GM19023 (cell line): ENCODE measurements around the gene SNAP91.

Experiments
- ATAC-seq: cut with Tn5 transposase; IDR thresholded peaks from one replicate; pipeline ENCODE4 v1.9.1; 2021; ENCODE audit warnings: mild to moderate bottlenecking, moderate library complexity; ENCODE audit not compliant: unreplicated experiment

SNAP91 gene

DNA sequence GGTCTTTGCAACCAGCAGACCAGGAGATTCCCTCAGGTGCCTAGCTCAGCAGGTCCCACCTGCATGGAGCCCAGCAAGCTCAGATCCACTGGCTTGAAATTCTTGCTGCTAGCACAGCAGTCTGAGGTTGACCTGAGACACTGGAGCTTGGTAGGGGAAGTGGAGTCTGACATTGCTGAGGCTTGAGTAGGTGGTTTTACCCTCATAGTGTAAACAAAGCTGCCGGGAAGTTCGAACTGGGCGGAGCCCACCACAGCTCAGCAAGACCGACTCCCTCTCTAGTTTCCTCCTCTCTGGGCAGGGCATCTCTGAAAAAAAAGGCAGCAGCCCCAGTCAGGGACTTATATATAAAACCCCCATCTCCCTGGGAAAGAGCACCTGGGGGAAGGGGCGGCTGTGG lies 162.3 kb downstream of the SNAP91 start:
- ATAC-seq: no peak

DNA sequence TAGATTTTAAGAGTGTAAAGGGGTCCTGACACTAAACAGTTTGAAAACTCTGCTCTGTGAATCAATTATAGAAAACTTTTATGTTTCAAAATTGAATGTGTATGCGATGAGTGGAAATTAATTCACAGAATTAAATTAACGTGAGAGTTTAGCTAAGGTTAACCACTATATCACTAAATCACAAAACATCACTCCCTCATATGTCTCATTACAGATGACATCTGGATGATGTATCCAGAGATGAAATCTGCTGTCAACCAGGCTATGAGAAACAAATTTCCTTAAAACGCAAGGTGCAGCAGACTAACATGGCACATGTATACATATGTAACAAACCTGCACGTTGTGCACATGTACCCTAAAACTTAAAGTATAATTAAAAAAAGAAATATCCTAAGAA lies 169.2 kb downstream of the SNAP91 start:
- no peak for ATAC-seq

DNA sequence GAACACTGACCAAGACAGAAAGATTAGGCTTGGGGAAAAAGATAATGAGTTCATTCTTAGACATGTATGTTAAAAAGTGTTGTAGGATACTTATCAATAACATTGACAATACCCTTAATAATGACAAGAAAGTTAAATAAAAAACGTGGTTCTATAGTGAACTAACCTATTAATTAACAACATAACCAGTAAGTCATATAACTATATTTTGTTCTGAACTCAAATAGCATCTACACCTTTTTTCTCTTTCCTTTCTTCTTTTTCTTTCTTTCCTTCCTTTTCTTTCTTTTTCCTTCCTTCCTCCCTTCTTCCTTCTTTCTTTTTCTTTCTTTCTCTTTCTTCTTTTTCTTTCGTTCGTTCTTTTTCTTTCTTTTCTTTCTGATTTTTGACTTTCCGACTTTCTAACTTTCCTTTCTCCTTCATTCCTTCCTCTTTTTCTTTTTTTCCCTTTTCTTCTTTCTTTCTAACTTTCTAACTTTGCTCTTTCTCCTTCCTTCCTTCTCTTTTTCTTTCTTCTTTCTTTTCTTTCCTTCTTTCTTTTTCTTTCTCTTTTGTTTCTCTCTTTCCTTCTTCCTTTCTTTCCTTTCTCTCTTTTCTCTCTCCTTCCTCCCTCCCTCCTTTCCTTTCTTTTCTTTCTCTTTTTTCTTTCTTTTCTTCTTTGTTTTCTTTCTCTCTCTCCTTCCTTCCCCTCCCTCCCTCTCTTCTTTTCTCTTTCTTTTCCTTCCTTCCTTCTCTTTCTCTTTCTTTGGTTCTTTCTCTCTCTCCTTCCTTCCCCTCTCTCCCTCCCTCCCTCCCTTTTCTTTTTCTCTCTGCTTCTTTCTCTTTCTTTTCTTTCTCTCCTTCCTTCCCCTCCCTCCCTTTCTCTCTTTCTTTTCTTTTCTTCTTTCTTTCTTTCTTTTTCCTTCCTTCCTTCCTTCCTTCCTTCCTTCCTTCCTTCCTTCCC lies 172.0 kb downstream of the SNAP91 start:
- peak; percentile 17 for ATAC-seq

DNA sequence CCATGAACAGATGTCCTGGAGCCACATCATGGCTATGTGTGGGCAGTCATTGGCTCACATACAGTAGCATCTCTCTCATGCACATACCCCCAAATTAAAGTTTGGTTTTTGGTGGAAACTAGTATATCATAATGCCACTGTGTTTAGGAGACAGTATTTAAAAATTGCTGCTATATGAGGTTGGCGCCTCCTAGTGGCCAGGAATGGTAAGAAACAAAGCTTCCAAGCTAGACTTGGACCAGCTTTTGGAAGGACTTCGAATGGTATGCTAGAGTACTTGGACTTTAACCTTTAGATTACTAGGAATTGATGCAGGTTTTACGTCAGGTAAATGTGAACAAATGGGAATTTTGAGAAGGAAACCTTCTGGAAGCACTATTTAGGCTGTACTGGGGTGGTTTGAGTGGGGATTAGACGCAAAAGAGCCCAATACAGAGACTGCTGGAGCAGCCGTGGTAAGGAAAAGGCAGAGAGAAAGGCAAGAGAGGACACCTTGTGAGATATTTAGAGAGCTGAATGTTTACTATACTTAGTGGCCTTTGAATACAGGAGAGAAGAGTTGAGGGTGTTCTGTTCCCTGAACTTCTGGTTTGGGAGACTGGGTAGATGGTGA lies 172.8 kb downstream of the SNAP91 start:
- ATAC-seq: peak; percentile 83

DNA sequence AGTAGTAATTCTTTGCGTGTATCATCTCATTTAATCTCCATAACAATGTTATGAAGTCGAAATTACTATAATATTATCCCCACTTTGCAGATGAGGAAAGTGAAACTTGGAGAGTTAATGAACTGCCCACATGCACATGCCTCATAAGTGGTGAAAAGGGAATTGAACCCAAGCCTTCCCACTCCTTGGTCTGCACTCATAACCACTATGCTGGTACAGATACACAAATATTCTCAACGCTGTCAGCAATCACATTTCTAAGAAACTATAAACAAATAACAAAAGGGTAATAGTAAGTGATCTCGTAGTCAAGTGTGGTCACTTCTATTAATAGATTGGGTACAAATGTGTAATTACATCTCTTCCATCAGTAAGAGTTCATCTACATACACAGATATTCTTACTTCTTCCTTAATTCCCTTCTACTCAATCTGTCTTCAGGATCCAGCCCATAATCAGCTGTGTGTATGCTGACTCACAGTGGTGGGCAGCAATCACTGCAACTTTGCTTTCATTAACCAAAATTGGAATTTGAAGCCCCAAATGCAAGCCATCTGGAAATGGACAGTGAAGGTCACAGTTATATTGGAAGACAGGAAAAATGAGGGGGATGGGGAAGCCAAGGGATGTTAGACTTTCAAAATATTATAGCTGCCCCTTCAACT lies 190.0 kb downstream of the SNAP91 start:
- ATAC-seq: no peak

DNA sequence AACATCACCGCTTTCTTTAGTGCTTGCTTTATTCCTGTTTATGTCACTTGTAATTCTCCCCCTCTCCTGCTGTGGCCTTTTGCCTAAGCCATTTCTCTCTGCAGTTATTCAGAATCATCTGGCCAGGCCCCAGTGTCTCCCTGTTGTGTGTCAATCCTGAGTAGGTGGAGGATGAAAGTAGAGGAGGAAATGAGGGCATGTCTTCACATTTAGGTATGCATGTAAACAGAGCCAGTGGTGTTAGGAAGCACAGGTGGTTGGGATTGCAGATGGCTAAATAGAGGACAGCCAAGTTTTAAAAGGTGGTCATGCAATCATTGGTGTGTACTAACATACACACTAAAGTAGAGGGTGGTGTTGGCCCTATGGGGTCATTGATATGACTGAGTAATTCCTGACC lies 191.4 kb downstream of the SNAP91 start:
- no peak for ATAC-seq

DNA sequence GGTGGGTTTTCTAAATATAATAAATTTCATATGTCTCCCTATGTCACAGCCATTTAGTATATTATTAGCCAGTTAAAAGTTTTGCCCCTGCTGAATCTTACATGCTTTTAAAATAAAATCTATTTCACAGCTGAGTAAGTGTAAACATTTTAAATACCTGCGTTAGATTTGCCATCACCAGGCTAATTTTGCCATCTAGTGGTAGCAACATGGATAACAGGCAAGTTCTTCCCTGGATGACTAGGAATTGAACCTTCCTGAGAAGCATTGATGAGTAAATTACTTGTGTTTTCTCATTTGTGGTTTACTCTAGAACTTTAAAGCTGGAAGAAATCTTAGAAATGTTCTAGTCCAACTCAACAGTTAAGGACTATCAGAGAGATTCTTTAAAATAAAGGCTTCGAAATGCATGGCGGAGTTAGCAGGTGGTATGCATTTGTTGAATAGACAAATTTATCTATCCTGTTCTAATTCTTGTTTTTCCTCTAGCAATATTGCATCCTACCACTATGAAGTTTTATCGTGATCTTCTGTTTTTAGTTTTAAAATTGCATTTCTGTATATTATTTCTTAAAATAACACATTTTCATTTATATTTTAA lies 193.9 kb downstream of the SNAP91 start:
- ATAC-seq: peak; percentile 52

DNA sequence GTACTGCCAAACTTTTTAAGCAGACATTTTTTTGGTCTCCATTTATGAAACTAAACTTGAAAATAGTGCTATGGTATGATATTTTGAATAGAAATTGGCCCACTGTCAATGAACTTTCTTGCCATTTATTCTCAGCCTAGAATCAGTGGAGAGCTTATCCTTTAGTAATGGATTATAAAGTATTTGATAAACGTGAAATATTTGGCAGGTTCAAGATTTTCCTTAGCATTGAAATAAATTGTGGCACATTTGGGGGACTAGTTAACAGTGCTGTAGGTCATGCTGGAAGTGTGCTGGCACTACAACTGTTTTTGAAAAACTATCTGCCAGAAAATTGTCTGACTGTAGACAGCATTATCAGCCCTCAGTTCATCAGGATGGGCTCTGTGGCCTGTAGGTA lies 194.4 kb downstream of the SNAP91 start:
- no peak for ATAC-seq

DNA sequence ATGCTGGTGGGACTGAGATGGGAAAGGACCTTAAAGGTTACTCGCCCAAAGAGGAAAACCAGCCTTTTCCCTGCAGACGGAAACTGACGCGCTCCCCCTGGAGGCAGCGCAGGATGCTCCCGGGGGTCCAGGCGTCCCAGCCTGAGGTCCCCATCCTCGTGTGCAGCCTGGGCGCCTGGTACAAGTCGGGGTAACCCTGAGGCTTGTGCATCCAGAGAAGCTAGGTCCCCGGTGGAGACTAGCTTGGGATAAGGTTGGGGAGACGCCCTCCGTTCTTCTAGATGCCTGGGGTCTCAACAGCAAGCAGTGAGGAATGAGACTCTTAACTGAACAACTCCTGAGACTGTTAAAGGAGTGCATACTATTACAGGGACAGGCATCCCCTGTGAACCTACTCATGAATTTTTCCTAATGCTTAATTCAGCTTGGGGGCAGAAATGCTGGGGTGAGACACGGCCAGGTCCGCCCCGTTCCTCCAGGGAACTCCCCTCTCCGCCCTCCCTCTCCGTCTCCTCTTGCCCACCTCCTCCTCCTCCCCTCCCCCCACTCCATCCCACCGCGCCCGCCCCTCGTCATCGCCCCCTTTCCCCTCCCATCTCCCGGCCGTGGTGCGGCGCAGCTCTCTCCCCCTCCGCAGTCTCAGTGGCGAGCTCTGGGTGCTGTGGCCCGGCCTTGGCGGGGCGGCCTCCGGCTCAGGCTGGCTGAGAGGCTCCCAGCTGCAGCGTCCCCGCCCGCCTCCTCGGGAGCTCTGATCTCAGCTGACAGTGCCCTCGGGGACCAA lies 196.8 kb downstream of the SNAP91 start, which contains the start of gene PRSS35:
Gene PRSS35, plus strand, starts transcription at position 634 of the 781 bp plus-strand sequence. CDS start 10,908 bp downstream, outside the sequence.
- ATAC-seq: peak; percentile 49

DNA sequence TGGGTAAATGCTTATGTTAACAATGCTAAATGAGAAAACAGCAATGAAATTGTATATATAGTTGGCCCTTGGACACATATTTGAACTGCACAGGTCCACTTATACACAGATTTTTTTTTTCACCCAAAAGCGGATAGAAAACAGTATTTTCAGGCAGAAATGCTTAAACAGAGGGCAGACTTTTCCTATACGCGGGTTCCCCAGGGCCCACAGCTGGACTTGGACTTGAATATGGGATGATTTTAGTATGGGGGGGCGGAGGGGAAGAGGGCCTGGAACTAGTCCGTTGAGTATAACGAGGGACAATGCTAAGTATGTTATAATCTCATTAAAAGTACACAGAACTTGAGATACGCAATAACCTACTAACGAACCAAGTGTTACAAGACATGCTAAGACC lies 197.6 kb downstream of the SNAP91 start:
- no peak for ATAC-seq

DNA sequence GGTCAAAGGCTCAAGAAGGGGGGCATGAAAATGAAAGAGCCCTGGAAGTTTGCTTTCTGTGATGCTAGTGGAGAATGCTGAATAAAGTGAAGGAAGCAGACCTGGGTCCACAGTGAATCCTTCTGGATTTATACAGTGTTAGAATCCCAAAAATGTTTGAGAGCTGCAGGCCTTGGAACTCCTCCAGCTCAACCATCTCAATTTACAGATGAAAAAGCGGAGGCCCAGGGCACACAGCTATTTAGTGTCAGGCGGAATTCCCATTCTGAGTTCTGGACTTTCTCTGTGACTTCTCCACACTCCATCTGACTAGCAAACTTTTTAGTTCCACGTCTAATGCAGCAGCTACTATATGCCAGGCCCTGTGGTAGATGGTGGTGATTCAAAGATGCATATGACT lies 198.1 kb downstream of the SNAP91 start:
- no peak for ATAC-seq

DNA sequence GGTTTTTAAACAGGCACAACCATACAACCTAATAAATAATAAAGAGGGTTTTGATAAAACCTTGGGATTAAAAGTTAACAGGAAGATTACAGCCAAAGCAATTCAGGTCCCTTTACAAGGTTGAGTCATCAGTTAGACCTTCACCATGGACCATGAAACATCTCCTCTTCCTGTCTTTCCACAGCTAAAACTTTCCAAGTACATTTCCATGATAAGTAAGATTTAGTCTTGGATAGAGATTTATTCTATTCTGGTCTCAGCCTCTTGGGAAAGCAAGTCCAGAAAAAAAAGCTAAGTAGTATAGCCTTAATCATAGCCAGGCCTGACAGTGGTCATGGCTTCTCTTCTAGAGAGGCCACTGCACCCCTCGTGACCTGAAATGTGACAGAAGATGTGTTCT lies 199.5 kb downstream of the SNAP91 start:
- no peak for ATAC-seq

DNA sequence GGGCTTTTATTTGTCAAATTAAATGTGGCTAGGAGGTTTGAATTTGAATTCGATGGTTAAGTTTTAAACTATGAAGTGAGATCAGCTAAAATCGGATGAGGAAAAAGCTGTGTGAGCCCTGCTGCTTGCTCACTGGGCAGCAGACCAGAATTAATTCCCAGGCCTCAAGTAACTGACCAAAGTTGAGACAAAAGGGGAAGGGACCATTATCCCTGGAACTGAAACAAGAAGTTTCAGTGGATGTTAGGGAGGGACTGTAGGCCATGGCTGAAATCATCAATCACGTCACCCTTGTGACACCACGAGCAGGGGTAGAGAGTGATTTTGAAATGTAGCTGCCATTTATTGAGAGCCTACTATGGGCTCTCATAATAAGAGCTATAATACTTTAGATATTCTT lies 203.5 kb downstream of the SNAP91 start:
- no peak for ATAC-seq
